Measurements from ENCODE around the gene ZNF263.

GRCh38 chr16:3282730-3283542 lies at the start of gene ZNF263:
- TF ChIP-seq CTCF (IDR thresholded peaks at IDR 0.05) (no peak), NFYB (CRISPR knock-in tag; conservative IDR thresholded peaks at IDR 0.05; ENCODE audit: low read depth) (peak; percentile 78), SP1 (CRISPR knock-in tag; conservative IDR thresholded peaks at IDR 0.05) (peak; percentile 63), ZBTB43 (CRISPR knock-in tag; IDR thresholded peaks at IDR 0.05) (0 out of 2 replicates have a peak, but pooled peaks have one; percentile 41), ESRRA (CRISPR knock-in tag; IDR thresholded peaks at IDR 0.05; ENCODE audit: borderline replicate concordance) (peak; percentile 49; the same call in 1 of the 2 replicates), NR1H2 (CRISPR knock-in tag; IDR thresholded peaks at IDR 0.05) (no peak)
- TF ChIP-seq, protein P1, sequence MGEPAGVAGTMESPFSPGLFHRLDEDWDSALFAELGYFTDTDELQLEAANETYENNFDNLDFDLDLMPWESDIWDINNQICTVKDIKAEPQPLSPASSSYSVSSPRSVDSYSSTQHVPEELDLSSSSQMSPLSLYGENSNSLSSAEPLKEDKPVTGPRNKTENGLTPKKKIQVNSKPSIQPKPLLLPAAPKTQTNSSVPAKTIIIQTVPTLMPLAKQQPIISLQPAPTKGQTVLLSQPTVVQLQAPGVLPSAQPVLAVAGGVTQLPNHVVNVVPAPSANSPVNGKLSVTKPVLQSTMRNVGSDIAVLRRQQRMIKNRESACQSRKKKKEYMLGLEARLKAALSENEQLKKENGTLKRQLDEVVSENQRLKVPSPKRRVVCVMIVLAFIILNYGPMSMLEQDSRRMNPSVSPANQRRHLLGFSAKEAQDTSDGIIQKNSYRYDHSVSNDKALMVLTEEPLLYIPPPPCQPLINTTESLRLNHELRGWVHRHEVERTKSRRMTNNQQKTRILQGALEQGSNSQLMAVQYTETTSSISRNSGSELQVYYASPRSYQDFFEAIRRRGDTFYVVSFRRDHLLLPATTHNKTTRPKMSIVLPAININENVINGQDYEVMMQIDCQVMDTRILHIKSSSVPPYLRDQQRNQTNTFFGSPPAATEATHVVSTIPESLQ (CRISPR knock-in tag; IDR thresholded peaks at IDR 0.05) = no peak

Data from WTC11 (cell line).